Measurements from ENCODE around the gene ZNF487. TPM values are rescaled to one million over a fixed set of nuclear protein-coding genes. Genes with fewer than 3 reads are reported as not detected.

Gene ZNF487
- total and polyA plus RNA-seq, 2 of the 4 experiments (the other 2 are of a cell fraction) = 1.7 to 2.7 TPM

- Histone ChIP-seq H4K20me1 (ENCODE audit: insufficient read depth, low read length) (no peaks in the 10 kb centered on the region), H2BK120ac (ENCODE audit: low read depth, low read length) (no peak overlapping the region), H3K9me1 (ENCODE audit: insufficient read depth, low read length) (no peaks in the 10 kb centered on the region), H3K4ac (ENCODE audit: low read depth, low read length) (no peak overlapping the region), H3K9me3 (ENCODE audit: control insufficient read depth, insufficient read depth, low read length) (no peaks in the 10 kb centered on the region), H2AK5ac (ENCODE audit: low read depth, low read length) (no peak overlapping the region), H3K36me3 (ENCODE audit: control insufficient read depth, insufficient read depth, low read length) (no peaks in the 10 kb centered on the region), H4K5ac (ENCODE audit: low read depth, low read length) (no peak overlapping the region), H2AK9ac (replicated peaks; ENCODE audit: low read depth, low read length, poor library complexity) (no peak overlapping the region), H4K91ac (ENCODE audit: insufficient read depth, low read depth, low read length) (no peak overlapping the region), H3K56ac (ENCODE audit: extremely low read depth, insufficient read depth, low read length) (no peak overlapping the region), H3K4me2 (ENCODE audit: low read depth, low read length) (no peak overlapping the region), H3K18ac (ENCODE audit: low read depth, low read length) (no peak overlapping the region), H3K4me1 (ENCODE audit: control insufficient read depth, insufficient read depth, low read length) (0 out of 2 replicates have a peak, but pooled peaks cover 2% of the 10 kb centered on the region), H3K27ac (ENCODE audit: insufficient read depth, low read length) (no peak overlapping the region), H3K9ac (ENCODE audit: low read depth, low read length) (no peak overlapping the region), H3K4me3 (ENCODE audit: insufficient read depth, low read depth, low read length) (no peak overlapping the region), H3K79me1 (ENCODE audit: low read depth in 1 of 2, low read length in 2 of 2) (no peaks in the 10 kb centered on the region), H3K23ac (ENCODE audit: low read depth, low read length) (no peak overlapping the region), H2BK15ac (ENCODE audit: low read depth, low read length) (no peak overlapping the region), H2BK5ac (ENCODE audit: low read depth, low read length, poor library complexity, severe bottlenecking) (no peak overlapping the region), H4K8ac (ENCODE audit: low read depth in 2 of 2, low read length in 2 of 2) (no peak overlapping the region), H3K14ac (replicated peaks; ENCODE audit: low read depth, low read length) (no peak overlapping the region), H3K27me3 (ENCODE audit: control insufficient read depth, insufficient read depth, low read length) (no peaks in the 10 kb centered on the region), H2AFZ (replicated peaks; ENCODE audit: low read length, poor library complexity) (no peak overlapping the region), H2BK20ac (ENCODE audit: low read depth, low read length) (no peak overlapping the region)
- in situ Hi-C loops (cut with MboI; ENCODE audit: low sequenced_read_pairs) = loop anchor here (25.0 kb wide), 1 partner anchor 1572 kb away; the partner anchor contains the start of gene DEPP1
- DNase-seq = no peak
- no peak for TF ChIP-seq NFE2L2 (IDR thresholded peaks at IDR 0.05; ENCODE audit: low read depth, low read length)
- TF ChIP-seq SMC3 (IDR thresholded peaks at IDR 0.05; ENCODE audit: low read depth, low read length) = no peak
- TF ChIP-seq RFX5 (IDR thresholded peaks at IDR 0.05; ENCODE audit: low read depth, low read length) = no peak
- TF ChIP-seq MAZ (IDR thresholded peaks at IDR 0.05; ENCODE audit: borderline replicate concordance, low read depth, low read length) = no peak
- TF ChIP-seq CHD1 (IDR thresholded peaks at IDR 0.05; ENCODE audit: low read depth, low read length) = no peak
- TF ChIP-seq, protein P1, sequence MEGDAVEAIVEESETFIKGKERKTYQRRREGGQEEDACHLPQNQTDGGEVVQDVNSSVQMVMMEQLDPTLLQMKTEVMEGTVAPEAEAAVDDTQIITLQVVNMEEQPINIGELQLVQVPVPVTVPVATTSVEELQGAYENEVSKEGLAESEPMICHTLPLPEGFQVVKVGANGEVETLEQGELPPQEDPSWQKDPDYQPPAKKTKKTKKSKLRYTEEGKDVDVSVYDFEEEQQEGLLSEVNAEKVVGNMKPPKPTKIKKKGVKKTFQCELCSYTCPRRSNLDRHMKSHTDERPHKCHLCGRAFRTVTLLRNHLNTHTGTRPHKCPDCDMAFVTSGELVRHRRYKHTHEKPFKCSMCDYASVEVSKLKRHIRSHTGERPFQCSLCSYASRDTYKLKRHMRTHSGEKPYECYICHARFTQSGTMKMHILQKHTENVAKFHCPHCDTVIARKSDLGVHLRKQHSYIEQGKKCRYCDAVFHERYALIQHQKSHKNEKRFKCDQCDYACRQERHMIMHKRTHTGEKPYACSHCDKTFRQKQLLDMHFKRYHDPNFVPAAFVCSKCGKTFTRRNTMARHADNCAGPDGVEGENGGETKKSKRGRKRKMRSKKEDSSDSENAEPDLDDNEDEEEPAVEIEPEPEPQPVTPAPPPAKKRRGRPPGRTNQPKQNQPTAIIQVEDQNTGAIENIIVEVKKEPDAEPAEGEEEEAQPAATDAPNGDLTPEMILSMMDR (conservative IDR thresholded peaks at IDR 0.05; ENCODE audit: low read depth, low read length) = no peak
- no peak for TF ChIP-seq MXI1 (IDR thresholded peaks at IDR 0.05; ENCODE audit: borderline replicate concordance, low read depth, low read length)
- TF ChIP-seq POLR2A (IDR thresholded peaks at IDR 0.05; ENCODE audit: low read depth, low read length) = no peak
- TF ChIP-seq, protein P2, sequence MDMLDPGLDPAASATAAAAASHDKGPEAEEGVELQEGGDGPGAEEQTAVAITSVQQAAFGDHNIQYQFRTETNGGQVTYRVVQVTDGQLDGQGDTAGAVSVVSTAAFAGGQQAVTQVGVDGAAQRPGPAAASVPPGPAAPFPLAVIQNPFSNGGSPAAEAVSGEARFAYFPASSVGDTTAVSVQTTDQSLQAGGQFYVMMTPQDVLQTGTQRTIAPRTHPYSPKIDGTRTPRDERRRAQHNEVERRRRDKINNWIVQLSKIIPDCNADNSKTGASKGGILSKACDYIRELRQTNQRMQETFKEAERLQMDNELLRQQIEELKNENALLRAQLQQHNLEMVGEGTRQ (IDR thresholded peaks at IDR 0.05; ENCODE audit: low read depth, low read length) = no peak
- intact Hi-C loops (cut with micrococcal nuclease) = no loop called here
- no TSS peak for BruUV-seq (replicated peaks)
- CTCF ChIA-PET = no interaction called here
- dilution Hi-C loops (cut with HindIII; ENCODE audit: low sequenced_read_pairs, unreplicated experiment) = no loop called here
- 100% methylated on average over 1 of the region's 10 CpGs; no CpG with 5 or more reads in 1 of the 2 experiments for WGBS, 2 experiments (ENCODE audit: extremely low coverage in 2 of 2, insufficient read length in 1 of 2)
- no peak for ATAC-seq (ENCODE audit: low read depth)
- POLR2A ChIA-PET (ENCODE audit: unreplicated experiment) = no interaction called here
Measured at GRCh38 chr10:43415544-43415943, 21.4 kb upstream of the ZNF487 start.

Measured in IMR-90 (cell line).